ENCODE results near the gene GPC3.
"Not testable (repeated sequence)": the region's sequence is repeated elsewhere in the genome, so short reads cannot be mapped to it uniquely, and the experiment has no call there.

Gene GPC3

DNA sequence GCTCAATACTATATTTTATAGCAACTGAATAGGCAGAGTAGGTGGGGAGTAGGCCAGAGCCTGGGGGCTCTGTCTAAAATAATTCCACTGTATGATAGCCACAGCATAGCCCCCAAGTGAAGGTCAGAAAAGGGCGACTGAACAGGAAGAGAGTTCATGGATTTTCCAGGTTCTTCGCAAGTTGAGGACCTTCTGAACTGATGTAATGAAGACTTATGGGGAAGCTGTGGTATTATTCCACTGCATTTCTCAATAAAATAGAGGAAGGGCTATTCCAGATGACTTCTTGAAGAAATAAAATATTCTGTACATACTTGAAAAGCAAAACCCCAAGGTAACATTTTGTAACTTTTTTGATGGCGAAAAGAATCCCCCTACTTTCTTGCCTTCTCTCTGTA lies 338.7 kb downstream of the GPC3 start:
- DNase-seq (ENCODE audit: low spot score) = no peak

DNA sequence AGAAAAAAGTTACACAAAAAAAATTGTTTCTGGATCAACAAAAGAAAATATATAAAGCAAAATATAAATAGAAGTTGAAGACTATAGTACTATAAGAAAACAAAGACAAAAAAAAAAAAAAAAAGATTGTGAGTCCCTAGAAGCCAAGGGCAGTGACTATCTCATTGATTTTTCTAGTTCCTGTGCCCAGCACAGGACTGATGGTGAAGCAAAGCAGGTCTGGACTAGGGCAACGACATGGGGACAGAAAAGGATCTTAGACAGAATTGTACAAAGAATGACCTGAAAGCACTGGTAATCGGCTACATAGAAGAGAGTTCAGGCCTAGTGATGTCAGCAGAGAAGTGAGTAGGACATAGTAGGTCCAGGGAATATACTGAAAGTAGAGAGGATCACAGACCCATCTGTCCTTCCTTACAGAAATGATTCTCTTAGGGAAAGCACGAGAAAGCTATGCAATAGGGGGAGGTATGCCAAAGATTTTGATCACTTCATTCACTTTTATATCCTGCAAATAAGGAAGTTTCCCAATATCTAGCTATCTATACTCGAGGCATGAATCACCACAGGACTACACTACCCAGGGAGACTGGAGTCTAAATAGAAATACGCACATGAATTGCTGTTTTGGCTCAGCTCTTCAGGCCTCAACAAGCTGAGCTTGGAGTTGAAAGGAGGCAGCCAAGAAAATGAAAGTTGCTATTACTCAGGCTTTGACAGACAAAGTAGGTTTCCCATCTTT lies 339.2 kb downstream of the GPC3 start:
- DNase-seq (ENCODE audit: low spot score) = no peak

DNA sequence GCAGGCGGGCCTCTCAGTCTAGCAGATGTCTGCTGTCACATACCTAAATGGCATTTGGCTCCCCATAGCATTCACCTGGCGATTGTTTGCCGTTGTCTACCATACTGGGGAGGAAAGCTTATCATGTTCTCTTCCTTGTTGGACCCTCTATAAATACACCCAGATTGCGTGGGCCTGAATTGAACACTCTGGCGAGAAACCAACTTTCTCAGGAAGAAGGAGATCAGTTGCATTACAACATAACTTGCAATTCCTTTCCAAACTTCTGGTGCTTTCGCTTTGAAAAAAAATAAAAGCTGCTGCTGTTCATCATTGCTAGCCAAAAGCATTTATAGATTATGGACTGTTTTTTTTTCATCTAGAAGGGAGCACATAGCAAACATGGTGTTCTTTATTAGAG lies 340.1 kb downstream of the GPC3 start:
- no peak for DNase-seq (ENCODE audit: low spot score)

DNA sequence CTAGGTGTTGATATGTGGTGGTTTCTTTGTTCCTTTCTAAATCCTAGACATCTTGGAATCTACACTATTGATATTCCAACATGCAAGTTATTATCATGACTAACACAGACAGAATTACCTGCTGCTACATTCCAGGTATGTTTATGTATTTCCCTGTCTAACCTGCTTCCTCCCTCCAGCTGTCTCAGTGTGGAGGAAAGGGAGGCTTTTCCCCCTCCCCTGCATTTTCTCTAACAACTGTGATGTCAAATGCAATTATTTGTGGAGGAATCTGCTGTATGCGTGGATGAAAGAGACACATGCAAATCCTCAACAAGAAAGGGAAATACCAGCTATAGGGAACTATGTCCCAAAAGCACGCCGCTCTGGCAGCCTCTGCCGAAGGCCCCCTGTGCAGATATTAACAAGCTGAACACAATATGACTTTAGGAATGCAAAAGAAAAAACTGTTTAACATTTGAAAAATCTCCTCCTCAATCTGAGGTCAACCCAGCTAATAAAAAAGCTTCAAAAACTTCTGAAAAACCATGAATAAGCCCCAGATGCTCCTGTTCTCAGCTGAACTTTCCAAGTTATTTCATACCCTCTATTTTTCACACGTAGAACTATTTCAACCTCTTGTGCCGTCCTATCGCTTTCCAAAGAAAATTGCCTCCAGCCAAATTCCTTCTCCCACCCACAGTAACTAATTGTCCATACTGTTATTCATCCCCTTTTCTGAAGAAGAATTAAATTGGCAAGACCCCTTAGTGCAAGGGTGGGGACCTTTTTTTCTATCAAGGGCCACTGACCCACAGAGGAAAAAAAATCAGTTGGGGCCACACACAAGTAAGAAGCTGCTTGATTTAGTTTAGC lies 345.0 kb downstream of the GPC3 start:
- no peak for DNase-seq (ENCODE audit: low spot score)

DNA sequence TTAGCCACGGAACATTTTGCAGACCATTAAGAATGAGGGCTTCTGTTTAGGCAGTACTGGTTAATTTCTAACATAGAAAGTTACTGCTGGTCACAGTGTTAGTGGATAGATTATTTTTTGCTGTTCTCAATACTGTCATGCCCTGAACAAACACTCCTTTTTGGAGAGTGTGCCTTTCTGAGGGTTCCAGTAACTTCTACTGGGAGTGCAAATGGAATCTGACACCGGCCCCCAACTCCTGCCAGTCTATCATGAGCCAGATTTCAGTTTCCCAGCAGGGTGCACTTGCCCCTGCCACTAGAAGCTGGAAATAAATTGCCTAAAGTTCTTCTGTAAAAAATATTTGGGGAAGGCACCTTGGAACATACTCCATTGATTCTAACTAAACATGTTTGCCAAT lies 345.7 kb downstream of the GPC3 start:
- no peak for DNase-seq (ENCODE audit: low spot score)

DNA sequence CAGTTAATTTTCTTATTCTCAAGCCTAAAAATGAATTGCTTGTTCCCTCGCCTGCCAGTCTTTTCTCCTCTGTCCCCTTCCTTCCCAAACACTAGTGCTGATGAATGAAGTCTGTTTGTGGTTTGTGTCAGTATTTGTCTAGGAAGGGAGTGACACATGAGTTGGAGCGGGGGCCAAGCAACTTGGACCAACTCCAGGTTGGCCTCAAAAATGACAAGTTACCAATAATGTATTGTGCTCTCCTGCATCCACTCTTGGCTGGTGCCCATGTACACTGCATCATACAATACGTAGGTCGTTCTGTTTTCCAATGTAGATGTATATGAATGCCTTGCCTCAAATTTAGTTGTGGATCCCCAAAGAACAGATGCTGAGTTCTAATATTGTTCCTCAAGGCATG lies 347.1 kb downstream of the GPC3 start:
- DNase-seq (ENCODE audit: low spot score) = no peak

DNA sequence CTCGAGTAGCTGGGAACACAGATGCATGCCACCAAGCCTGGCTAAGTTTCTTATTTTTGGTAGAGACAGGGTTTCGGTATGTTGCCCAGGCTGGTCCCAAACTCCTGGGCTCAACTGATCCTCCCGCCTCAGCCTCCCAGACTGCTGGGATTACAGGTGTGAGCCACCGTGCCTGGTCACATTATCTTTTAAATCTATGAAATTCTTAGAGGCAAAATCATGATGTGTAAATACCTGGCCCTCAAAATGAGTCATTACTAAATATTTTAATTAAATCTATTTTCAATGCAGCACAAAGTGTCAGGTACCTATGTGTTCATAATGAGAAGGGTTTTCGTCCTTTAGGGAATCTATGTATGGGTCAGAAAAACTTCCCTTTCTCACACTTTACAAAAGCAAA lies 347.6 kb downstream of the GPC3 start:
- DNase-seq (ENCODE audit: low spot score) = no peak

DNA sequence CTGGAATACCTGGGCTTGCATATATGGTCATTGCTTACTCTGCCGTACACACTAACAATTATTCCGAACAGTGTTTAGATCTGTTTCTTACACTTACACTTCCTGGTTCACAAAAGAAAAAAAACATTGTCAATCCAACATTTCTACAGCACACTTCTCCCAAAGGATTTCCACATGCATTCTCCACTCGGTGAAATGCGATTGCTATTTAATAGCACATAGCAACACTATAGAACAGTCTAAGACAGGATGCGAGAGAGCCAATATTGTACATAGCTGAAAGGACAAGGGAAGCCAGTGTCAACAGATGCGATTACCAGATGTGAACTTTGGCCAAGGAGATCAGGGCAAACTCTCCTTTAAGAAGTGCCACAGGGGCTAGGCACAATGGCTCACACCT lies 349.4 kb downstream of the GPC3 start:
- DNase-seq (ENCODE audit: low spot score) = no peak

DNA sequence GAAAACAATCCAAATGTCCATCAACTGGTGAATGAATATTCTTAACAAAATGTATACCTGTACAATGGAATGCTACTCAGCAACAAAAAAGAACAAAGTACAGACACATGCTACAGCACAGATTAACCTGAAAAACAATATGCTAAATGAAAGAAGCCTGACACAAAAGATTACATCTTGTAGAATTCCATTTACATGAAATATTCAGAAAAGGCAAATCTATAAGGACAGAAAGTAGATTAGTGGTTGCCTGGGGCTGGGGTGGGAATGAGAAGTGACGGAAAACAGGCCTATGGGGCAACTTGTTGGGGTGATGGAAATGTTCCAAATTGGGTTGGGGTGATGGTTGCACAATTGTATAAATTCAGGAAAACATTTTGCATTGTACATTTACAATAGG lies 351.0 kb downstream of the GPC3 start:
- no peak for DNase-seq (ENCODE audit: low spot score)

DNA sequence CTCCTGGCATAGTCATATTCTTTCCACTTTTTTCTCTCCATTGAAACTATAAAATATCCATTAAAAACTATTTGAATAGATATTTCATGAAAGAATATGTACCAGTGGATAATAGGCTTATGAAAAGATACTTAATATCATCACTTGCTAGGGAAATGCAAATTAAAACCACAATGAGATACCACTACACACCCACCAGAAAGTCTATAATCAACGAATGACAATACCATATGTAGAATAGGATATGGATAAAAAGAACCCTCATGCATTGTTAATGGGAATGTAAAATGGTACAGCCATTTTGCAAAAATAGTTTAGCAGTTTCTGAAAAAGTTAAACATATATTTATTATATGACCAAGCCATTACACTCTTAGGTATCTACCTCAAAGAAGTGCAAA lies 351.4 kb downstream of the GPC3 start:
- DNase-seq (ENCODE audit: low spot score) = no peak

DNA sequence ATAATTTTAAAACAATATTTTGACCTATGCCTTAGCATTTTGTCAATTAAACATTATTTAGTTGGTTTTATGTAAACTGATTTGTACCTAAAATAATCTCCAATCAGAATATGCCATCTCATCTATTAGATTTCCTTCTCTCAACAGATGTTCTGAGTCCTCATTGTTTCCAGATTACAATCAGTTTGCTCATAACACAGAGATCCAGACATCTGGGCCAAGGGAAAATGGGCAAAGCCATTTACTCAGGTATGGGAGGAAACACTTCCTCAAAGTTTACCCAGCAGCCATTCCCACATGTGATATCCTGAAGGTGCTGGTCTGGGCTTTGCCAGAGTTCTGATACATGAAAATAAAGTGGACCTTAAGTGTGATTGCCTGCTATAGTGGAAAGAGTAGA lies 352.2 kb downstream of the GPC3 start:
- no peak for DNase-seq (ENCODE audit: low spot score)

DNA sequence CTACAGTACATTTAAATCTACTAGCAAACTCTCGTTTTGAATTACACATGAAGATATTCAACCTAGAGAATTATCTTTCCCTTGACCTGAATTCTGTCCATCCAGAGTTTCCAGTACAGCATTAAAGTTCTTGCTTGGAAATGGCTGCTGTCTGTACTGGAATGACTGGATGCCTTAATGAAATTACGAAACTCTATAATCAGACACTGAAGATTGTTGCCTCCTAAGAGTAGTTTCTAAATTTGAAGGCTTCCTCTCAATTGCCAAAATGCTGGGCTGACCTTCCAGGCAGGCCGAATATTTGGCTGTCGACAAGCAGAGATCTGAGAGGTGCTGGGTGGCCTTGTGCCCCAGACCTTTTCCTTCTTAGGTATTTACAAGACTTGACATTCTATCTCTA lies 355.0 kb downstream of the GPC3 start:
- no peak for DNase-seq (ENCODE audit: low spot score)

DNA sequence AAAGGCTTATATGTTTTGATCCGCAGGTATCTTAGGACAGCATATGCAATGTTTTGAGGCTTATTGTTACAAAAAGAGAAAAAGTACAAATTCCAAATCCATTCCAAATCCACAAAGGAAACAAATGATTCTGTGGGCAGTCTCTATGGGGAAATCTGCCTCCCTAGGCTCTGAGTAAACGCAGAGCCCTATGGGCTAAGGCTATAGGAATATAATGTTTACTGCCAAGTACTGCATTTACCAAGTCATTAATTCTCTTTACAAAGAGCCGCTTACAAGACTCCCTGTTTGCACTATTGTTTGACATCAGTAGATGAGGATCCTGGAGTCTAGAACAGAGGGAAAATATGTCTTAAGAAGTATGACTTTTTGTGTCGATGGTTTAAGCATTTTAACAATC lies 357.7 kb downstream of the GPC3 start:
- no peak for DNase-seq (ENCODE audit: low spot score)

DNA sequence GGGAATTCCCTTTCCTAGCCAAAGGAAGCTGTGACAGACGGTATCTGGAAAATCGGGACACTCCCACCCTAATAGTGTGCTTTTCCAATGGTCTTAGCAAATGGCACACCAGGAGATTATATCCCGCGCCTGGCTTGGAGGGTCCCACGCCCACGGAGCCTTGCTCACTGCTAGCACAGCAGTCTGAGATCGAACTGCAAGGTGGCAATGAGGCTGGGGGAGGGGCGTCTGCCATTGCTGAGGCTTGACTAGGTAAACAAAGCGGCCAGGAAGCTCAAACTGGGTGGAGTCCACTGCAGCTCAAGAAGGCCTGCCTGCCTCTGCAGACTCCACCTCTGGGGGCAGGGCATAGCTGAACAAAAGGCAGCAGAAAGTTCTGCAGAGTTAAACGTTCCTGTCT lies 364.0 kb downstream of the GPC3 start:
- DNase-seq (ENCODE audit: low spot score) = not testable (repeated sequence)

DNA sequence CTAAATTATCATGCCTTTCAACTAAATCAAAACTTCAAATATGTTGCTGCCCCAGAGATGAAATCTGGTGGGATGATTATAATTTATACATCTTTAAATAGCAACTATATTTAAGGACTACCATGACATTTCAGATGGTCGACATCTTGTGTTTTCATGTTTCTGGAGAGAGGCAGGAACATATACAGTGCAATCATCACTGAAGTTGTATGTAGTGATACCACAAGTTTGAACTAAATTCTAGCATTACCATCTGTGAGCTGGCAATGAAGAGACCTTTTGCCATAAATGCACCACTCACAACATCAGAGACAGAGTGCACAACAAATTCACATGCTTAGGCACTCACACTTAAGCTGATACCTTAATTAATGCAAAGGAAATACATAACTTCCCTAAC lies 373.7 kb downstream of the GPC3 start:
- DNase-seq (ENCODE audit: low spot score) = no peak

DNA sequence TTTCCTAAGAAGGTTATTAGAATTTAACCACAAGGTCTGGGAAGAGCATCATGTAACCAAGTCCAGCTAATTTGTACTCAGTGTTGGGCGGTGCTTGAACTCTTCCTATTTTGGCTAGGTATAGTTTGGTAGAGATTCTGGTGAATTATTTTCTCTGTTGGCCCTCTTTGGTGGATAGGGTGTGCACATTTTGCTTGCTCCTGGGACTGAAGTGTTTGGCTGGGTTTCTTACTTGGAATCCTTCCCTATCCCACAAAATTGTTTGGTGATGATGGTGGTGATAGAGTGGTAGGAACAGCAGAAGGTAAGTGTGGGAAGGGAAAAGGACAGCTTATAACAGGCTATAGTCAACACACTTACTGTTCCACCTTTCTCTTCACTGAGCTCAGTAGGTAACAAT lies 375.3 kb downstream of the GPC3 start:
- DNase-seq (ENCODE audit: low spot score) = no peak

DNA sequence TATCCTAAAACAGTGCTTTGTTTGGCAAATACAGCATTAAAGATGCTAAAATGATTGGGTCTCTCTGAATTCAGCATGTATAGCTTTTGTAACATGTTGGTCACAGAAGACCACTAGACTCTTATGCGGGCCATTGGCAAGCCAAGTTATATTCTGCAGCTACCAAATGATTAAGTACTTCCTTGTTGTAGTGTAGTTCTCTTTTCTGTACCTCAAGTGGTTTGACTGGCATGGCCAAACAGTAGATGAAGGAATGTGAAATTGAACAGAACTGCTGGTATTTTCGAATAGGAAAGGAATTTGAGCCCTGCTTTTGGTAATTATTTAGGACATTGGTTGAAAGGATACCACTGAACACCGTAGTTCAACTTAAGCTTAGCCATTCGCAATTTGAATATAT lies 376.2 kb downstream of the GPC3 start:
- no peak for DNase-seq (ENCODE audit: low spot score)

DNA sequence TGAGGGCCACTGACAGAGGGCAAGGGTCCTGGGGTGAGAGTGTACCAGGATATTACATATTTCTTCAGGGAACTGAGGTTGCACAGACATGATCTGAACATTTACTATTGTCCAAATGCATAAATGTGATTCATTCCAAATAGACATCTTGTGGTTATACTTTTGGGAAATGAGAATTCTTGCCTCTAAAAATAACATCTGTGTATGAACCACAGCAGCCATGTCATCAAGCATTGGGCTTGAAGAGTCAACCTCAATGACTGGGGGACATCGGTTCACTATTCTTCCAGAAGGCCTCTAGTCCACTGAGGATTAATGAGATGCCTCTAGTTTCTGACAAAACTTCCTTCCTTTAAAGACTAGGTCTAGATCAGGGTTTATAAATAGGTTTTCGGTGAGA lies 377.0 kb downstream of the GPC3 start:
- DNase-seq (ENCODE audit: low spot score) = no peak

DNA sequence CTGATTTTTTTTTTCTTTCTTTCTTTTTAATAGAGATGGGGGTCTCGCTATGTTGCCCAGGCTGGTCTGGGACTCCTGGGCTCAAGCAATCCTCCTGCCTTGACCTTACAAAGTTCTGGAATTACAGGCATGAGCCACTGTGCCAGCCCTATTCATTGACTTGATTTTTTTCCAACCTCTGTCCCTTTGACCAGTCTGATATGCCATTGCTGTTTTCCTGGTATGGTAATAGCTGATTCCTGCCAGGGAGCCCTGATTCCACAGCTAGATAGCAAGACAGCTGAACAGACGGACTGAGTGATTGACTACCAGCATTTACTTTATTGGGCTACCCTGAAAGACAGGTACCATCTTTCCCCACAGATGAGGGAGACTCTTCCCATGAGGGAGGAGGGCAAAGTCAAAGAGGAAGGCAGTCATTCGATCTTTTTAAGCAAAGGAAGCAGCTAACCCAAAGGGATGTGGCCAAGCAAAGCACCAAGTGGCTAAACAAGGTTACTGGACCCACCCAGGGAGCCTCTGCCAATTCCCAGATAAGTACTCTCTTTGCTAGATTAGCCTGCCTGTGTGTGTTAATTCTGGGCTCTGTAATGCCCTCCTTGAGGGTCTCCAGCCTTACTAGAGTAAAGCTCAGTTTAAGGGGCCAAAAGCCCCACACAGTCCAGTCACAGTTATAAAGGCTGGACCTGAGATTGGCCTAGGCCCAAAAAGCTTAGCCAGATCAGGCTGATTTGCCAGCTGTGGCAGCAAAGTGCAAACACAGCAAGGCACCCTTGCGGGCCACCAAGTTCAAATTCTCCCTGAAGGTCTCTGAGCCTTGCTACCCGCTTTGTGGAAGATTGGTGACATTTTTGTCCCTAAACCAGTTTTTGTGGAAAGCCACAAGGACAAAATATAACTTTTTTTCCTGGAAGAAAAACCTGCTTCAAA lies 377.7 kb downstream of the GPC3 start:
- no peak for DNase-seq (ENCODE audit: low spot score)

DNA sequence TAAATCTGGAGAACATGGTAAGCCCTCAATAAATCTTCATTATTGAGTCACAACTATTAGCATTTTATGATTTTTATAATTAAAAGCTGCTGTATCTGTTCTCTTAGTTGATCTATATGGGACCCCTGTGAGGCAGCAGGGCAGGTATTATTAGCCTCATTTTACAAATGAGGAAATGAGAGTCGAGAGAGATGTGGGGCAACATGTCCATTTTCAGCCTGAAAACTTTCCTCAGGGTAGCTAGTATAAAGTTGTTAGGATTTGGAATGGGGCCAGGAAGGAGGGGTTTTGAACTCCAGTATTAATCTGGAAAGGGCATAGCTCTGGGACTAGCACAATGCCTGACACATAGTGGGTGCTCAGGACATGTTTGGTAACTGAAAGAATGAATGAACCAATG lies 378.4 kb downstream of the GPC3 start:
- no peak for DNase-seq (ENCODE audit: low spot score)

DNA sequence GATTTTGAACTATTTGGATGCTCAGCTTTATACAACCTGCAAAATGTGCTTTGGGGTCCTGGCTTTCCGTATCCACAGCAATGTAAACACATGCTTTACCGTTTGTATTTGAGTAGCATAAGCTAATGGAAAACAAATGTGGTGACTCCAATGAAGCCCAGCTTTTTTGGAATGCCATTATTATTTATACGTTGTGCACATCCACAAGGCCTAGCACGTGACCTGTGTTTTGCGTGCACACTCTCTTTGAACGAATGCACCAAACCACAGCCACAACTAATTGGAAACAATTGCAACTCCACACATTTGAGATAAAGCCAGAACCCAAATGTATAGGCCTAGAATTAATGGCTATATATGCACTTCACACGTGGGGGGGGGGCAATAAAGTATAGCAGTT lies 380.6 kb downstream of the GPC3 start:
- DNase-seq (ENCODE audit: low spot score) = no peak

DNA sequence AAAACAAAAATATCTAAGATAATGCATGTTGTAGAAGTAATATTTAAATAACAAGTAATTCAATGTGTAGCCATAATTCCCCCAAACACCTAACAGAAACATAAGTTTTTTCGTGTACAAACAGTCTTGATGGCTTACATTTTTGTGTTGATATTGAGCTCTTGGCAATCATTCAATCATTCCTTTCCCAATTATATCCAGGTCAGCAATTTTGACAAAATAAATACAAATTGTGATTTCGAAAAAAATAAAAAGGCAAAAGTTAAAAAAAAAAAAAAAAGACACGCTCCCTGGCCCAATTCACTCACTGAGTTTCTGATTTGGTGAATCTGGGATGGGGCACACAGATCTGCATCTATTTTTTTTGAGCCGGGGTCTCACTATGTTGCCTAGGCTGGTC lies 382.5 kb downstream of the GPC3 start:
- DNase-seq (ENCODE audit: low spot score) = no peak

DNA sequence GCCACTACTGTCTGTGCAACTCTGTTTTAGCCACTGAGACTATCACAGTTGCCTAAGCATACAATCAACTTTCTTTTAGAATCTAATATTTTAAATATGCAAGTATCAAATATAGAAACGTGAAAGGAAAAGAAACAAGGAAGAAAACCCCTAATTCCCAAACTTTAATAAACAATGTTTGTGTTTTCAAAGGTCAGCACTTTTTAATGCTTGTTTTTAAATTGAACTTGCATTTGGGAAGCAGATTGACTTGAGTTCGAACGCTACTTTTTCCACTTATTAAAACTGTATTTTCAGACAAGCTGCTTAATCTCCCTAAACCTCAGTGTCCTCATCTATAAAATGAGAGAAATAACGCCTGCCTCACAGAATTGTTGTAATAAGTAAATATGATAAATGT lies 384.3 kb downstream of the GPC3 start:
- no peak for DNase-seq (ENCODE audit: low spot score)
